T-cell (primary cell): ENCODE data around the gene S100A4. TPM values are rescaled to one million over a fixed set of nuclear protein-coding genes. Genes with fewer than 3 reads are reported as not detected.
A peak's percentile ranks its signal among the peaks of the same experiment; 100 is the strongest.

Experiments used
- ATAC-seq, 4 experiments: fragments of 200-7000 bp in 3 of 4; fragments of 150-1000 bp in 1 of 4; cut with Tn5 transposase; replicated peaks in 1 of 4; 1 replicate in 3 of 4; 2 replicates in 1 of 4; pipeline ENCODE4 v1.10.0; 2021; ENCODE audit warnings: moderate library complexity in 3 of 4, mild to moderate bottlenecking in 2 of 4, moderate number of reproducible peaks in 1 of 4
- CTCF ChIA-PET, 2 donors: fragments of 300-600 bp; sonication (Branson Sonifier 250); formaldehyde crosslinking; loops; one replicate each; lab custom pipeline; 2022; ENCODE audit warnings: antibody characterized with exemption in 2 of 2; lab: Charles Lee
- POLR2A ChIA-PET, 2 donors: fragments of 300-600 bp; sonication (Branson Sonifier 250); formaldehyde crosslinking; loops; one replicate each; lab custom pipeline; 2022; ENCODE audit warnings: antibody characterized with exemption in 2 of 2; lab: Charles Lee
- DNase-seq, 35 experiments: peaks; one replicate each; pipeline versions ENCODE4 v3.0.0 to v3.0.0-alpha.2; 2013 to 2023
- H3K27ac ChIP-seq: one replicate; pipeline ENCODE4 v1.5.1; 2013; ENCODE audit warnings: low read length
- H3K27me3 ChIP-seq, 2 experiments: replicated peaks in 1 of 2; 1 replicate in 1 of 2; 2 replicates in 1 of 2; pipeline versions ENCODE4 v1.6.1 to v1.7.0; 2013; ENCODE audit warnings: low read length in 1 of 2, mixed read lengths in 1 of 2; ENCODE audit not compliant: control insufficient read depth in 2 of 2, insufficient read depth in 2 of 2; ENCODE audit errors: extremely low read depth in 1 of 2
- H3K36me3 ChIP-seq, 2 donors: 1 replicate in 1 of 2; 2 replicates in 1 of 2; pipeline versions ENCODE4 v1.6.1 to v1.7.0; 2013; ENCODE audit warnings: low read length in 1 of 2; ENCODE audit not compliant: control insufficient read depth in 2 of 2, insufficient read depth in 1 of 2; ENCODE audit errors: extremely low read depth in 1 of 2
- H3K4me1 ChIP-seq, 2 experiments: 1 replicate in 1 of 2; 2 replicates in 1 of 2; pipeline versions ENCODE4 v1.6.1 to v1.7.0; 2013; ENCODE audit warnings: low read length in 2 of 2, mixed read lengths in 1 of 2; ENCODE audit not compliant: insufficient read depth in 2 of 2, control insufficient read depth in 1 of 2; ENCODE audit errors: extremely low read depth in 1 of 2
- H3K4me3 ChIP-seq, 2 donors: 1 replicate in 1 of 2; 2 replicates in 1 of 2; pipeline versions ENCODE4 v1.5.1 to v1.7.0; 2013; ENCODE audit warnings: mild to moderate bottlenecking in 2 of 2, low read length in 1 of 2, moderate library complexity in 1 of 2; ENCODE audit not compliant: control insufficient read depth in 1 of 2; ENCODE audit errors: extremely low read depth in 1 of 2
- H3K9me3 ChIP-seq: 2 replicates; pipeline ENCODE4 v1.7.0; 2013
- H3K27ac Mint-ChIP-seq, 2 donors: one replicate each; pipeline ENCODE4 v1.8.0; 2020 to 2021; ENCODE audit warnings: mild to moderate bottlenecking in 2 of 2, mixed read lengths in 2 of 2
- H3K27me3 Mint-ChIP-seq, 2 donors: one replicate each; pipeline ENCODE4 v1.8.0; 2021 to 2022; ENCODE audit warnings: mixed read lengths in 2 of 2
- H3K36me3 Mint-ChIP-seq: one replicate; pipeline ENCODE4 v1.8.0; 2021; ENCODE audit warnings: mixed read lengths
- H3K4me1 Mint-ChIP-seq, 3 donors: one replicate each; pipeline ENCODE4 v1.8.0; 2020 to 2022; ENCODE audit warnings: mixed read lengths in 3 of 3, mild to moderate bottlenecking in 1 of 3
- H3K4me3 Mint-ChIP-seq, 3 donors: one replicate each; pipeline ENCODE4 v1.8.0; 2020 to 2022; ENCODE audit warnings: mild to moderate bottlenecking in 3 of 3, mixed read lengths in 3 of 3, moderate library complexity in 3 of 3
- H3K9me3 Mint-ChIP-seq, 3 donors: one replicate each; pipeline ENCODE4 v1.8.0; 2020 to 2022; ENCODE audit warnings: mixed read lengths in 3 of 3
- WGBS: methylation state at CpG from one replicate; pipeline ENCODE4 v1.1.5; 2013; ENCODE audit warnings: missing lambda C conversion rate; ENCODE audit not compliant: insufficient coverage; 5-methylcytosine and 5-hydroxymethylcytosine counted together
- total RNA-seq, 35 experiments: library from RNA in 6 of 35; stranded (reverse) in 6 of 35; fragments of 120-200 nt in 1 of 35; gene quantifications; one replicate each; pipeline versions ENCODE4 v1.2.1 to v1.2.4 and lab custom pipeline; 2013 to 2026

S100A4 gene
- total RNA-seq, 5 donors from 2014 or later (not counting 1 experiment from before 2014, with no cell fraction given), result 297 to 698 (median 384) TPM

- Mint-ChIP-seq H3K27ac (no peak overlapping the region), H3K4me1 (peaks cover 16 to 31% (median 28%) of the 10 kb centered on the region in 3 donors), H3K9me3 (no peaks in the 10 kb centered on the region), H3K27me3 (peaks cover 2 to 3% of the 10 kb centered on the region in 2 donors), H3K36me3 (no peaks in the 10 kb centered on the region), H3K4me3 (no peak overlapping the region)
- 94% methylated on average over 2 of the region's 7 CpGs for WGBS
- no peaks in the 10 kb centered on the region for H3K9me3 ChIP-seq
- ATAC-seq (no peak), DNase-seq (no peak)
- H3K27me3 ChIP-seq, result peaks cover 0 to 13% of the 10 kb centered on the region in 2 experiments
- no peak overlapping the region for H3K4me3 ChIP-seq
- H3K4me1 ChIP-seq, result peaks cover 2 to 22% of the 10 kb centered on the region in 2 experiments
- ChIA-PET POLR2A (interaction anchor here in 1 of 2 donors (0.7 kb wide), 1 partner anchor 1187 kb away, joined by 6 read pairs; no protein-coding TSS in a partner anchor), CTCF (interaction anchor here (0.8 to 4.3 kb wide), 10 partner anchors 32 to 179 kb away, joined by 3 to 27 read pairs (median 6); partner anchors contain the start of gene S100A6 (in 1 of the 2))
- H3K36me3 ChIP-seq, result no peaks in the 10 kb centered on the region
- no peak overlapping the region for H3K27ac ChIP-seq
Measured at GRCh38 chr1:153571706-153572105, 26.1 kb upstream of the S100A4 start.

DNA sequence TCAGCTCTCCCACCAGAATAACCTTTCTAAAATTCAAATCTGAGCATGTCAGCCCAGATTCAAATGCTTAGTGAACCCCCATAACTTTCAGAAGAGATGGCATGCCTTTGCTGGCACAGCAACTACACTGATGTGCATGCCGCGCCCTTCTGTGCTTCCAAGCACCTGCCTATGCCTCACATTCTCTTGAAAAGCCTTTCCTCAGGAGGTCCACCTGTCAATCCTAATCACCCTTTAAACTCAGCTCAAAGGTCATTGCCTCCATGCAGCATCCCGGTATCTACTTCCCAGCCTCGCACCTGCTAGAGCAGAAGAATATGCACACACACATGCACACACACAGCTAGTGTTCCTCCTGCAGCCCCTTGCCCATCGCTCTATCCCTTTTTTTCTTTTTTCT, 25.3 kb upstream of the S100A4 start:
- CTCF ChIA-PET, result interaction anchor here (0.8 to 4.3 kb wide), 6 partner anchors 26 to 61 kb away, joined by 3 to 36 read pairs (median 12); no protein-coding TSS in a partner anchor
- no peak overlapping the region for H3K27ac ChIP-seq
- peaks cover 0 to 3% of the 10 kb centered on the region in 2 donors for H3K27me3 Mint-ChIP-seq
- H3K27ac Mint-ChIP-seq, result no peak overlapping the region
- ATAC-seq (no peak), DNase-seq (no peak)
- no peaks in the 10 kb centered on the region for H3K9me3 Mint-ChIP-seq
- peaks cover 4 to 30% of the 10 kb centered on the region in 2 experiments for H3K4me1 ChIP-seq
- H3K36me3 Mint-ChIP-seq, result no peaks in the 10 kb centered on the region
- POLR2A ChIA-PET, result interaction anchor here (0.6 to 1.1 kb wide), 4 partner anchors 39 to 1188 kb away, joined by 3 to 11 read pairs (median 5); no protein-coding TSS in a partner anchor
- H3K4me1 Mint-ChIP-seq, result peaks cover 24 to 38% (median 35%) of the 10 kb centered on the region in 3 donors
- WGBS, result 97% methylated on average over 3 of the region's 5 CpGs
- no peaks in the 10 kb centered on the region for H3K9me3 ChIP-seq
- no peak overlapping the region for H3K4me3 Mint-ChIP-seq
- peaks cover 0 to 7% of the 10 kb centered on the region in 2 experiments for H3K27me3 ChIP-seq
- H3K4me3 ChIP-seq, result no peak overlapping the region
- no peaks in the 10 kb centered on the region for H3K36me3 ChIP-seq

- Histone ChIP-seq H3K27me3 (peaks cover 0 to 7% of the 10 kb centered on the region in 2 experiments), H3K27ac (no peak overlapping the region), H3K36me3 (no peaks in the 10 kb centered on the region), H3K4me3 (no peak overlapping the region), H3K9me3 (no peaks in the 10 kb centered on the region), H3K4me1 (peaks cover 4 to 37% of the 10 kb centered on the region in 2 experiments)
- ChIA-PET CTCF (interaction anchor here (0.5 to 4.3 kb wide), 9 partner anchors 13 to 59 kb away, joined by 3 to 36 read pairs (median 3); no protein-coding TSS in a partner anchor), POLR2A (interaction anchor here in 1 of 2 donors (1.8 kb wide), 1 partner anchor 37 kb away, joined by 7 read pairs; no protein-coding TSS in a partner anchor)
- no peak overlapping the region for H3K27ac Mint-ChIP-seq
- no peaks in the 10 kb centered on the region for H3K36me3 Mint-ChIP-seq
- no peak for ATAC-seq
- WGBS, result 76% methylated on average over 5 of the region's 8 CpGs
- no peak overlapping the region for H3K4me3 Mint-ChIP-seq
- peaks cover 0 to 3% of the 10 kb centered on the region in 2 donors for H3K27me3 Mint-ChIP-seq
- DNase-seq, result no peak
- peaks cover 32 to 44% (median 39%) of the 10 kb centered on the region in 3 donors for H3K4me1 Mint-ChIP-seq
- H3K9me3 Mint-ChIP-seq, result no peaks in the 10 kb centered on the region
Measured at GRCh38 chr1:153569465-153569864, 23.9 kb upstream of the S100A4 start.

DNA sequence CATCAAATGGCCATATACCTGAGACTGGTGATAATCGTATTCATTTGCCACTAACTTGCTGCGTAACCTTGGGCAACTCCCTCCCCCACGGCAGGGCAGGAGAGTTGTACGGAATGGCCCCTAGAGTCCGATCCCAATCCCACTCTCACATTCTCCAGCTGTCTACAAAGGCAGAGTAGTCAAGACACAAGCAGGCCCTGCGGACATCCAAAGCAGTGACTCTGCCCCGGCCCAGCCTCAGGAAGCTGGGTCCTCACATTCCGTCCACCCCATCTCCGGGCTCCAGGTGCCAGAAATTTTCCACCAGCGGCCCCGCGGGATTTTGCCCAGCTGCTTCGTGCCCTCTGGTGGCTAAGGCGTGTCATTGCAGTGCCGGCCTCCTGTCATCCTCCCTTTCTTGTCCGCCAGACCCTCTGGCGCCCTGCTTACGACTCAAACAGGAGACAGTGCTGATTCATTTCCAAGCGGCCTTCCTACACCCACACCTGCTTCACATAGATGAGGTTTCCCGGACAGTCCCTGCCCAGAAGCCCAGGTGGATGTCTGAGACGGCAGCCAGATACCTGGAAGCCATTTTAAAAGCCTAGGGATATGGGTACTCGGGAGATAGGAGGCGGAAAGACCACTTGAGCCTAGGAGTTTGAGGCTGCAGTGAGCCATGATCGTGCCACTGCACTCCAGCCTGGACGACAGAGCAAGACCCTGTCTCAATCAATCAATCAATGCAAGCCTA, 22.9 kb upstream of the S100A4 start:
- Mint-ChIP-seq H3K36me3 (no peaks in the 10 kb centered on the region), H3K9me3 (no peaks in the 10 kb centered on the region), H3K4me1 (peaks cover 32 to 44% (median 39%) of the 10 kb centered on the region in 3 donors), H3K27me3 (peaks cover 0 to 3% of the 10 kb centered on the region in 2 donors), H3K27ac (peak overlapping the region; percentile 81 to 82), H3K4me3 (peak overlapping the region; percentile 40 to 59 (median 55))
- ChIA-PET POLR2A (interaction anchor here (0.5 to 1.8 kb wide), 3 partner anchors 24 to 63 kb away, joined by 3 to 7 read pairs (median 4); no protein-coding TSS in a partner anchor), CTCF (interaction anchor here (0.5 to 4.3 kb wide), 8 partner anchors 35 to 988 kb away, joined by 3 to 36 read pairs (median 4); no protein-coding TSS in a partner anchor)
- no peaks in the 10 kb centered on the region for H3K9me3 ChIP-seq
- no peaks in the 10 kb centered on the region for H3K36me3 ChIP-seq
- peaks cover 4 to 37% of the 10 kb centered on the region in 2 experiments for H3K4me1 ChIP-seq
- H3K27me3 ChIP-seq, result peaks cover 0 to 7% of the 10 kb centered on the region in 2 experiments
- peak overlapping the region in 1 of 2 donors; percentile 25 for H3K4me3 ChIP-seq
- WGBS, result 21% methylated on average over 21 of the region's 25 CpGs
- H3K27ac ChIP-seq, result no peak overlapping the region
- ATAC-seq (peak; percentile 17 to 61 (median 30)), DNase-seq (peak; percentile 30 to 87 (median 70))

DNA sequence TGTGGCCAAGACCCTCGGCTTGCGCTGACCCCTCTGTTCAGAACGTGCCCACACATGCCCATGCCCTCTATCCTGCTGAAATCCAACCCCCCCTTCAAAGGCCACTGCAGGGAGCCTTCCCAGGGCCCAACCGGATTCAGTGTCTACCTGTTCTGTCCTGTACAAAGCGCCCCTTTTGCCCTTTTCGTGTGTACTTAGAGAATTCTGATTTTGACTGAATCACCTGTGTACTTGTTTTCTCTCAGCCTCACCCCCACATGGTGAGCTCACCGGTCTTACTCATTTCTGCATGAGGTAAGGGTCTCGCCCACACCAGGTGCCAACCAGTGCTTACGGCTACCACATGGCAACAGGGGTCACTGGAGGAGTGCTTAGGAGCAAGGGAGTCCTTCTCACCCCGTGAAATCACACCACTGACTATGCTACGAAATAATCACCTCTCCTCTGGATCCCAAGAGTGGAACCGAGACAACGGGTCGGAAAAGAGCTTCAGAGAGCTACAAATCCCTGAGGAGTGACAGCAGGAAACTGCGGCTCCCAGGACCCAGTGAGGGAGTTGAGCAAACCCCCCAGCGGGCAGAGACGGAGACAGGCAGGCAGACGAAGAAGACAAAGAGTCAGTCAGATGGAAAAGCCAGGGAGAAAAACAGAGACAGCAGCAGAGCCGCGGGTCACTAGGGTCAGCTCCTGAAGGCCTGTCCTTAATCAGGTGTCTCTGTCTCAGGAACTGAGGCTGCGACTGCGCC, 22.2 kb upstream of the S100A4 start:
- no peaks in the 10 kb centered on the region for H3K9me3 ChIP-seq
- H3K4me1 Mint-ChIP-seq, result peaks cover 32 to 39% (median 36%) of the 10 kb centered on the region in 3 donors
- H3K4me3 Mint-ChIP-seq, result peak overlapping the region in 2 of 3 donors; percentile 52 to 59
- ATAC-seq (no peak), DNase-seq (no peak)
- ChIA-PET CTCF (interaction anchor here (0.5 to 4.3 kb wide), 7 partner anchors 34 to 989 kb away, joined by 3 to 36 read pairs (median 4); no protein-coding TSS in a partner anchor), POLR2A (interaction anchor here (0.5 to 1.8 kb wide), 4 partner anchors 23 to 64 kb away, joined by 3 to 7 read pairs (median 4); no protein-coding TSS in a partner anchor)
- H3K4me1 ChIP-seq, result peaks cover 4 to 37% of the 10 kb centered on the region in 2 experiments
- no peaks in the 10 kb centered on the region for H3K9me3 Mint-ChIP-seq
- WGBS, result 84% methylated on average over 13 of the region's 22 CpGs
- H3K4me3 ChIP-seq, result no peak overlapping the region
- H3K36me3 ChIP-seq, result no peaks in the 10 kb centered on the region
- no peak overlapping the region for H3K27ac ChIP-seq
- no peaks in the 10 kb centered on the region for H3K36me3 Mint-ChIP-seq
- peaks cover 0 to 3% of the 10 kb centered on the region in 2 donors for H3K27me3 Mint-ChIP-seq
- peaks cover 0 to 7% of the 10 kb centered on the region in 2 experiments for H3K27me3 ChIP-seq
- peak overlapping the region in 1 of 2 donors; percentile 57 for H3K27ac Mint-ChIP-seq
